NCI-H345 treated with DMSO at 0.1 percent for 48 hours (cell line): ENCODE measurements around the gene RNF224.
A peak's percentile ranks its signal among the peaks of the same experiment; 100 is the strongest.

ENCODE experiments used
- DNase-seq: peaks from one replicate; lab custom pipeline; 2025; ENCODE audit not compliant: unreplicated experiment; lab: John Stamatoyannopoulos, UW

The RNF224 gene

GRCh38 chr9:137225699-137226331 lies 1.5 kb upstream of the RNF224 start:
- DNase-seq, result no peak

DNA sequence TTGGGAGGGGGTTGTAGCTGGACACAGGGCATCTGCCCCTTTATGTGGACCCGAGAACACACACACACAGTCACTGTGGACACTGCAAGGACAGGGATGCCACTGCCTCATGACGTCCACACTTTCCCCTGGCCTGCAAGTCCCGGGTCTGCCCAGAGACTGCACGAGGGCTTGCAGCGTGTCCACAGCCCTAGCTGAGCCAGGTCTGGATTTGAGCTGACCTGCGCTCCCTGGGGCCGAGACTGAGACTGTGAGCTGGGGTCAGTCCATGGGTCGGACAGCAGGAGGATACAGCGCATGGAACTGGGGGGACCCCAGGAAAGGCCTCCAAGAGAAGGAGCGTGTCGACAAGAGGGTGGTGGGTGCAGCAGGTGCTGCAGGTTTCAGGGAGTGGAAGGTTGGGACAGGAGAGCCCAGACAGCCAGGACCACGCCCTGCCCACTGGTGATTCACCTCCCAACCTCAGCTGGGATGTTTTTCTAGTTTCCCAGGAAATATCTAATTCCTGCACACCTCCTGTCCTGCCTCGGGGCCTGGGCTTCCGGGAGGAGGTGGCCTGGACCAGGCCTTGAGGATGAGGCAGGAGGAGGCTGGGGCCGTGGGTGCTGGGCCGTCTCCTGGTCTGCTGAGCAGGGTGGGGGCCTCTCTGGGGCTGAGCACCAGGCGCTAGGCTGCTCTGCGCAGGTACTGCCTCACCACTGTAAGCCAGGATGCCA lies 806 bp upstream of the RNF224 start:
- no peak for DNase-seq

DNA sequence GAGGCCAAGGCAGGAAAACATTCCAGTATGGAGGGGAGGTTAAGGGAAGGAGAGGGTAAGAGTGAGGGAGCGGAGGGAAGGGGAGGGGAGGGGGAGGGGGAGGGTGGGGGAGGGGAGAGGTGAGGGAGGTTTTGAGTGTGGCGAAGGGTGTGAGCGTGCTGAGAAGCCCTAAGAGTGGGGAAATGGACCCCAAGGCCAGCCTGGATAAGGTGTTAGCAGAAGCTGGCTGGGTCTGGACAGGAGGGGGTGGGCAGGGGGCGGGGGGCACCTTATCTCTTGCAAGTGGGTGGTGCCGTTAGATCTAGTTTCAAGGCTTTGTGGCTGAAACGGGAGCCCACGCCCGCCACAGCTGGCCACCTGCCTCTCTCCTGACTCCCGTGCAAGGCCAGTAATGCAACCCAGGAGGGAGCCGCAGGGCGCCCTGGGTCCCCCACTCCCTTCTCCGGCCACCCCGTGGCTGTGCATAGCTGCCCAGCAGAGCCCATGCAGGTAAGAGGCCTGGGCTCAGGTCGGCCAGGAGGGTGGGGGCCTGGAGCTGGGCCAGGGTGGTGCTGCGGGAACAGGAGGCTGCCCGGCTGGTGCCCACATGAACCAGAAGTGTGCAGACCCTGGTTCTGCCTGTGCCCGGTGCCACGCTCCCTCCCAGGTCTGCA lies 677 bp downstream of the RNF224 start:
- no peak for DNase-seq

- no peak for DNase-seq
These were observed 1.2 kb downstream of the RNF224 start for GRCh38 chr9:137228506-137228967.

DNA sequence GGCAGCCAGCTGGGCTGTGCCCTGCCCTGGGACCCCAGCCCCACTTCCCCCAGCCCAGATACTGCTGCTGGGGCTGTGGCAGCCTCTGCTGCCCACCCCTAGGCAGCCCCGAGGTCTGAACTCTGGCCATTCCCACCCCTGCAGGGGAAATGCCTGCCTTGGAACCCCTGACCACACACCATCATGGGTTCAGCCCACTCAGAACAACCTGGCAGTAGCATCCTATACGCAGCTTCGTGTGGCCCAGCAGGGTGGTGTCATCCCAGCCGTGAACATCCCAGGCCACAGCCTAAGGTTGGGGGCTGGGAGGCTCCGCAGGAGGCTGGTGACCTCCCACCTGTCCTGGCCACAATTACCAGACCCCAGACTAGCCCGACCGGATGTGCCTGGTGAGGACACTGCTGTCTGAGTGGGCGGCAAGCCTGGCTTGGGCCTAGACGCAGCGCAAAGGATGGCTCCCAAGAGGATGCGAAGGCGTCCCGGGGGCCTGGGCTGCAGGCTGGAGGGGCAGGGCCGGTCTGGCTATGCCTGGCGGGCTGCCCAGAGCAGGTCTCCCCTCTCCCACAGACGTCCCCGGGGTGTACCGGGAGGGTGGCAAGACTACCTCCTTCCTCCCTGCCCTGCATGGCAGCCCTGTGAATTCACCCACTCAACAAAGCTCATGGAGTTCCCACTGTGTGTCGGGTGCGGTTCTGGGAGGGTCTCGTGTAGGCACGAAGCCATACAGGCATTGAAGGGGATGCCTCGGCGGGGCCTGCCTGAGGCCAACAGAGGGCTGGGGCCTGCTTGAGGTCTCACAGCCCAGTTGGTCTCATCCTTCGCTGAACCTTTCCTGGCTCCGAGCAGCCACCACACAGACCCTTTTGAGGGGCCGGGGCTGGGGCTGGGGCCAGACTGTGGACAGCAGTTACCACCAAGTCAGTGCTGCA lies 1.9 kb downstream of the RNF224 start:
- DNase-seq, result no peak

DNA sequence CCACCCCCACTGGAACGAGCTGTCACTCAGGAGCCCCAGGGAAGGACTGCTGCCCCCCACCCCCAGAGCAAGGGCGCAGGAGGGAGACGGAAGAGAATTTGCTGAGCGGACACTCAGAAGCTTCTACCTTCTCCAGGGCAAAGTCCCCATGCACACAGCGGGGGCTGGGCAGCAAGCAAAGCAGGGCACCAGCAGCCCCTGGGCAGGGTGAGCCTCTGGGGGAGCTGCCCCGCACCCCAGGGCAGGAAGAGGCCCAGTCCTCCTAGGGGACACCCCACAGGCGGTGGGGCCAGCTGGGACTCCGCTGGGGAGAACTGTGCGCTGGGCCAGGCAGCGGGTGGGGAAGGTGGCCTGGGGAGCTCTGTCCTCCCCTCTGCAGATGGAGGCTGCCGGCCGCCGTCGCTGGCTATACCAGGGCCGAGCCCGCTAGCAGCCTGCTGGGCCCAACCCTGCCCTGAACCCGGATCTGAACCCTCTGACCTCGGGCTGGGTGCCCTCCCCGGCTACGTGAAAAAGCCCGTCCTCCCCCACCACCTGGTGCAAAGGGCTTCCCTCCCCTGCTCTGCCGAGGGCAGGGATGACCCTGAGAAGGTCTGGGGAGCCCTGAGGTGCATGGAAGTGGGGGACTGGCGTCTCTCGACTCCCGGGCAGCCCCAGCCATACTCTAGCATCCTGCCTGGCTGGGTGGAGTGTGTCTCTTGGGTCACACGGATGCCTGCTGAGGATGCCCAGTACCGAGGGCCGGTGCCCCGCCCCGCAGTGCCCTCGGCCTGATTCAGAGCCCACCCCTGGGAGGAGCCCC lies 2.8 kb downstream of the RNF224 start:
- DNase-seq, result no peak

- DNase-seq, result no peak
These were observed 3.5 kb downstream of the RNF224 start, which contains the start of gene SLC34A3 for GRCh38 chr9:137230705-137231371. SLC34A3 (plus strand) TSS chr9:137230901; CDS start chr9:137231703, 802 bp downstream.

- no peak for DNase-seq
These were observed 4.2 kb downstream of the RNF224 start for GRCh38 chr9:137231372-137232039.

DNA sequence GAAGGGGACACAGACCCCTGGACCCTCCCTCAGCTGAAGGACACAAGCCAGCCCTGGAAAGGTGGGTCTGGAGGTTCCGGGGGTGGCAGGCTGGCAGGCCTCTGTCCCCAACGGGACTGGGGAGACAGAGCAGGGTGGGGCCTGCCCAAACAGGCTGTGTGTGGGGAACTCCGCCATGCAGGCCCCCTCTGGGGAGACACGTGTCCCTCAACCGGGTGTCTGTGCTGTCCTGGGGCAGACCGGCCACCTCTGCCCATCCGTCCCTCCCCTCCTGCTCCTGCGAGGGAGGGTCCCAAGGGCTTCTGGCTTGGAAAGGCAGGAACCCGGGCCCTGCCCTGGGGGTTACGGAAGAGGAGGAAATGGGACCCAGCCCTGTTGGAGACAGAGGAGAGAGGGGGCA lies 4.8 kb downstream of the RNF224 start:
- DNase-seq, result no peak

GRCh38 chr9:137232510-137232909 lies 5.2 kb downstream of the RNF224 start:
- DNase-seq, result no peak

GRCh38 chr9:137233143-137233980 lies 6.1 kb downstream of the RNF224 start:
- no peak for DNase-seq

DNA sequence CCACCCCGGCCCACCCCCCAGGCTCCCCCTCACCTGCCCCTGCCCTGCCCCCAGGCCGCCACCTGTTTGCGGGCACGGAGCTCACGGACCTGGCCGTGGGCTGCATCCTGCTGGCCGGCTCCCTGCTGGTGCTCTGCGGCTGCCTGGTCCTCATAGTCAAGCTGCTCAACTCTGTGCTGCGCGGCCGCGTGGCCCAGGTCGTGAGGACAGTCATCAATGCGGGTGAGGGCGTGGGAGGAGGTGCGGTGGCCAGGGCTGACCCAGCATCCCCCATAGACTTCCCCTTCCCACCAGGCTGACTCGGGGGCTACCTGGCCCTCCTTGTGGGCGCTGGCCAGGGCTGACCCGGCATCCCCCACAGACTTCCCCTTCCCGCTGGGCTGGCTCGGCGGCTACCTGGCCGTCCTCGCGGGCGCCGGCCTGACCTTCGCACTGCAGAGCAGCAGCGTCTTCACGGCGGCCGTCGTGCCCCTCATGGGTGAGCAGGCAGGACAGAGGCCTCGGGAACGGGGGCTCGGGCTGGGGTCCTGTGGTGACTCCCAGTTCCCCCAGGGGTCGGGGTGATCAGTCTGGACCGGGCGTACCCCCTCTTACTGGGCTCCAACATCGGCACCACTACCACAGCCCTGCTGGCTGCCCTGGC lies 6.9 kb downstream of the RNF224 start:
- no peak for DNase-seq

GRCh38 chr9:137234758-137235423 lies 7.6 kb downstream of the RNF224 start:
- no peak for DNase-seq

- no peak for DNase-seq
These were observed 8.3 kb downstream of the RNF224 start for GRCh38 chr9:137235424-137236237.

- peak; percentile 53 for DNase-seq
These were observed 9.1 kb downstream of the RNF224 start for GRCh38 chr9:137236238-137236935.

GRCh38 chr9:137236936-137237421 lies 9.7 kb downstream of the RNF224 start:
- DNase-seq, result no peak
